ENCODE results near the gene STATH. TPM values are rescaled to one million over a fixed set of nuclear protein-coding genes. Genes with fewer than 3 reads are reported as not detected.
"Not testable (repeated sequence)": the region's sequence is repeated elsewhere in the genome, so short reads cannot be mapped to it uniquely, and the experiment has no call there.

STATH gene
- total RNA-seq, 1 donor from 2014 or later: not detected

- H3K4me3 Mint-ChIP-seq: no peak overlapping the region
- TF ChIP-seq CTCF (conservative IDR thresholded peaks at IDR 0.05): no peak
- no peaks in the 10 kb centered on the region for H3K27me3 Mint-ChIP-seq (ENCODE audit: low read depth)
- H3K4me1 Mint-ChIP-seq: no peaks in the 10 kb centered on the region
- no peak overlapping the region for H3K27ac Mint-ChIP-seq (ENCODE audit: unreplicated experiment)
- H3K9me3 Mint-ChIP-seq: no peaks in the 10 kb centered on the region
- H3K36me3 Mint-ChIP-seq (ENCODE audit: low read depth): no peaks in the 10 kb centered on the region
- no peak for DNase-seq (ENCODE audit: low read depth, low spot score)
These were observed 31.2 kb downstream of the STATH start for GRCh38 chr4:70027011-70027410.

- H3K9me3 Mint-ChIP-seq; H3K36me3 Mint-ChIP-seq (ENCODE audit: low read depth); H3K4me3 Mint-ChIP-seq; H3K27me3 Mint-ChIP-seq (ENCODE audit: low read depth); H3K27ac Mint-ChIP-seq (ENCODE audit: unreplicated experiment); H3K4me1 Mint-ChIP-seq; DNase-seq (ENCODE audit: low read depth, low spot score): not testable (repeated sequence)
These were observed 32.4 kb downstream of the STATH start, which contains the start of gene HTN3 for GRCh38 chr4:70028159-70028558. Gene HTN3, plus strand, starts transcription at chr4:70028459. Its CDS starts 2,282 bp downstream, at chr4:70030741.

- not testable (repeated sequence) for H3K27ac Mint-ChIP-seq (ENCODE audit: unreplicated experiment); H3K27me3 Mint-ChIP-seq (ENCODE audit: low read depth); H3K4me1 Mint-ChIP-seq; H3K36me3 Mint-ChIP-seq (ENCODE audit: low read depth); H3K4me3 Mint-ChIP-seq; DNase-seq (ENCODE audit: low read depth, low spot score)
- peaks cover 13% of the 10 kb centered on the region for H3K9me3 Mint-ChIP-seq
These were observed 41.8 kb downstream of the STATH start for GRCh38 chr4:70037559-70037958.

GRCh38 chr4:70039928-70040327 lies 44.2 kb downstream of the STATH start:
- not testable (repeated sequence) for DNase-seq (ENCODE audit: low read depth, low spot score); H3K4me3 Mint-ChIP-seq; H3K9me3 Mint-ChIP-seq; H3K27ac Mint-ChIP-seq (ENCODE audit: unreplicated experiment); H3K36me3 Mint-ChIP-seq (ENCODE audit: low read depth); H3K27me3 Mint-ChIP-seq (ENCODE audit: low read depth); H3K4me1 Mint-ChIP-seq

GRCh38 chr4:70041652-70042286 lies 46.0 kb downstream of the STATH start:
- TF ChIP-seq CTCF (conservative IDR thresholded peaks at IDR 0.05): no peak
- no peak overlapping the region for H3K27ac Mint-ChIP-seq (ENCODE audit: unreplicated experiment)
- no peak overlapping the region for H3K4me3 Mint-ChIP-seq
- no peak for DNase-seq (ENCODE audit: low read depth, low spot score)
- no peaks in the 10 kb centered on the region for H3K4me1 Mint-ChIP-seq
- peaks cover 8% of the 10 kb centered on the region for H3K9me3 Mint-ChIP-seq
- peaks cover 2% of the 10 kb centered on the region for H3K27me3 Mint-ChIP-seq (ENCODE audit: low read depth)
- H3K36me3 Mint-ChIP-seq (ENCODE audit: low read depth): no peaks in the 10 kb centered on the region

GRCh38 chr4:70050138-70050537 lies 54.4 kb downstream of the STATH start, which contains the start of gene HTN1:
Gene HTN1, plus strand, starts transcription at chr4:70050438. Its CDS starts 2,639 bp downstream, at chr4:70053077.
- not testable (repeated sequence) for H3K4me1 Mint-ChIP-seq; H3K27ac Mint-ChIP-seq (ENCODE audit: unreplicated experiment); H3K27me3 Mint-ChIP-seq (ENCODE audit: low read depth); H3K4me3 Mint-ChIP-seq; DNase-seq (ENCODE audit: low read depth, low spot score); H3K9me3 Mint-ChIP-seq; H3K36me3 Mint-ChIP-seq (ENCODE audit: low read depth)

Other genes starting within 250 kb of the STATH start
- gene SULT1B1, start 235.3 kb upstream of the STATH start, total RNA-seq: not detected in 2 replicates
- not detected in 2 replicates for gene SULT1E1, start 135.8 kb upstream of the STATH start, total RNA-seq
- gene CSN1S1, start 64.9 kb upstream of the STATH start, total RNA-seq: not detected in 2 replicates
- gene CSN2, start 30.2 kb upstream of the STATH start, total RNA-seq: not detected in 2 replicates
- not detected in 2 replicates for gene HTN3, start 32.5 kb downstream of the STATH start, total RNA-seq
- gene HTN1, start 54.5 kb downstream of the STATH start, total RNA-seq: not detected in 2 replicates
- gene PRR27, start 158.3 kb downstream of the STATH start, total RNA-seq: not detected in 2 replicates
- gene ODAM, start 199.8 kb downstream of the STATH start, total RNA-seq: not detected in 2 replicates
- not detected in 2 replicates for gene FDCSP, start 230.2 kb downstream of the STATH start, total RNA-seq
- not detected in 2 replicates for gene CSN3, start 246.6 kb downstream of the STATH start, total RNA-seq